CD8-positive, alpha-beta memory T cell (primary cell): ENCODE measurements around the gene MEN1. TPM values are rescaled to one million over a fixed set of nuclear protein-coding genes. Genes with fewer than 3 reads are reported as not detected.

Experiments
- CTCF ChIA-PET: fragments of 350-600 bp; sonication (Branson Sonifier 250); formaldehyde crosslinking; loops from one replicate; lab custom pipeline; 2021; ENCODE audit warnings: antibody characterized with exemption; lab: Charles Lee
- POLR2A ChIA-PET: fragments of 350-600 bp; sonication (Branson Sonifier 250); formaldehyde crosslinking; loops from one replicate; lab custom pipeline; 2021; ENCODE audit warnings: antibody characterized with exemption; lab: Charles Lee
- DNase-seq, 5 donors: peaks; one replicate each; pipeline versions ENCODE4 v3.0.0 to v3.0.0-alpha.2; 2020 to 2022; ENCODE audit warnings: mixed read lengths in 1 of 5
- H3K27ac ChIP-seq: one replicate; pipeline ENCODE4 v1.7.0; 2013; ENCODE audit warnings: low read depth, mild to moderate bottlenecking, low read length, moderate library complexity
- H3K27me3 ChIP-seq: 2 replicates; pipeline ENCODE4 v1.7.0; 2013; ENCODE audit warnings: low read length, mild to moderate bottlenecking; ENCODE audit not compliant: insufficient read depth, poor library complexity, severe bottlenecking
- H3K36me3 ChIP-seq: 2 replicates; pipeline ENCODE4 v1.7.0; 2013; ENCODE audit warnings: mild to moderate bottlenecking, low read length, moderate library complexity; ENCODE audit not compliant: insufficient read depth
- H3K4me1 ChIP-seq: 2 replicates; pipeline ENCODE4 v1.7.0; 2013; ENCODE audit warnings: mild to moderate bottlenecking, low read length, moderate library complexity; ENCODE audit not compliant: insufficient read depth
- H3K4me3 ChIP-seq: 2 replicates; pipeline ENCODE4 v1.7.0; 2013; ENCODE audit warnings: mild to moderate bottlenecking, low read length
- H3K9me3 ChIP-seq: 2 replicates; pipeline ENCODE4 v1.7.0; 2013; ENCODE audit warnings: mild to moderate bottlenecking, low read length
- H3K27ac Mint-ChIP-seq, 8 donors: one replicate each; pipeline ENCODE4 v1.8.0; 2020 to 2021; ENCODE audit warnings: mixed read lengths in 8 of 8, mild to moderate bottlenecking in 6 of 8, inconsistent platforms in 3 of 8, moderate library complexity in 3 of 8
- H3K27me3 Mint-ChIP-seq, 2 donors: one replicate each; pipeline ENCODE4 v1.8.0; 2020 to 2021; ENCODE audit warnings: mixed read lengths in 2 of 2, mild to moderate bottlenecking in 1 of 2, moderate library complexity in 1 of 2
- H3K36me3 Mint-ChIP-seq, 3 donors: one replicate each; pipeline ENCODE4 v1.8.0; 2020 to 2021; ENCODE audit warnings: mixed read lengths in 3 of 3, inconsistent platforms in 1 of 3, mild to moderate bottlenecking in 1 of 3
- H3K4me1 Mint-ChIP-seq, 3 donors: one replicate each; pipeline ENCODE4 v1.8.0; 2020 to 2021; ENCODE audit warnings: mixed read lengths in 3 of 3, inconsistent platforms in 1 of 3, mild to moderate bottlenecking in 1 of 3
- H3K4me3 Mint-ChIP-seq, 7 donors: one replicate each; pipeline ENCODE4 v1.8.0; 2020 to 2021; ENCODE audit warnings: mixed read lengths in 7 of 7, mild to moderate bottlenecking in 6 of 7, moderate library complexity in 4 of 7, inconsistent platforms in 2 of 7
- H3K9me3 Mint-ChIP-seq, 5 donors: one replicate each; pipeline ENCODE4 v1.8.0; 2020 to 2022; ENCODE audit warnings: mixed read lengths in 5 of 5, mild to moderate bottlenecking in 3 of 5, moderate library complexity in 2 of 5, inconsistent platforms in 1 of 5
- polyA plus RNA-seq: library from polyadenylated mRNA; unstranded; fragments of 300-500 nt; fragmentation: Illumina TruSeq; gene quantifications from one replicate; pipeline ENCODE4 v1.2.3, GENCODE V29; 2021
- total RNA-seq, 2 experiments: library from RNA; stranded (reverse); gene quantifications; one replicate each; pipeline ENCODE4 v1.2.3, GENCODE V29; 2021

MEN1 gene
- total and polyA plus RNA-seq, 3 experiments from 2014 or later = 45.0 to 47.7 (median 45.8) TPM

DNA sequence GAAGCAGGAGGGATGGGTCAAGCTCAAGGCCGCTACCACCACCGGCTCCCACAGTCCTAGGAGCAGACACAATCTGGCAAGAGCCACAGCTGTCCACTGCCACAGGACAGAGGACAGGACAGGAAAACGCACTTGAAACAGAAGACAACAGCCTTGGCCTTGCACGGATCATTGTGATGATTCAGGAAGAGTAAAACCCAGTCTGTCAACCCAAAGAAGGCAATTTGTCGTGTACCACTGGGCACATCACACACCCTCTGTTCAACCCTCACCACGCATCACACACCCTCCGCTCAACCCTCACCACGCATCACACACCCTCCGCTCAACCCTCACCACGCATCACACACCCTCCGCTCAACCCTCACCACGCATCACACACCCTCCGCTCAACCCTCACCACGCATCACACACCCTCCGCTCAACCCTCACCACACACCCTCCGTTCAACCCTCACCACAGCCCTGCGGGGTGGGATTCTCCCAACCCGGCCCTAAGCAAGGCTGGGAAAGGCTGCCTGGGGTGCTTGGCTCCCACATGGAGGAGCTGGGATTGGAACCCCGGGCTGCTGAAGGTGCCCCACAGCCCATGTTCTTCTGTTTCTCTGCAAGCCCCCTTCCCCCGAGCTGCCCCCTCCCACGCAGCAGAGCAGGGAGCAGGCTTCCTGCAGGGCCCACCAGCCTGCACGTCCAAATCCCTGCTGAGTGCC, 45.4 kb upstream of the MEN1 start:
- H3K4me1 ChIP-seq = peaks cover 100% of the 10 kb centered on the region
- peaks cover 85 to 94% (median 91%) of the 10 kb centered on the region in 3 donors for H3K4me1 Mint-ChIP-seq
- peak overlapping the region; percentile 88 to 100 (median 93) for H3K27ac Mint-ChIP-seq
- peaks cover 3 to 76% (median 15%) of the 10 kb centered on the region in 3 donors for H3K36me3 Mint-ChIP-seq
- peaks cover 15% of the 10 kb centered on the region for H3K36me3 ChIP-seq
- no peak overlapping the region for H3K4me3 ChIP-seq
- H3K9me3 ChIP-seq = no peaks in the 10 kb centered on the region
- peak overlapping the region; percentile 28 for H3K27ac ChIP-seq
- DNase-seq = no peak
- no peaks in the 10 kb centered on the region for H3K9me3 Mint-ChIP-seq
- ChIA-PET POLR2A (interaction anchor here (14.6 to 24.3 kb wide), 2 partner anchors 10 to 23 kb away, joined by 213 to 569 read pairs; partner anchors contain the start of gene EHD1), CTCF (interaction anchor here (0.8 to 32.1 kb wide), 4 partner anchors 6 to 30 kb away, joined by 3 to 1256 read pairs (median 318); partner anchors contain the start of genes CDC42BPG and EHD1)
- no peaks in the 10 kb centered on the region for H3K27me3 ChIP-seq
- peaks cover 0 to 1% of the 10 kb centered on the region in 2 donors for H3K27me3 Mint-ChIP-seq
- H3K4me3 Mint-ChIP-seq = peak overlapping the region; percentile 65 to 86 (median 76)

GRCh38 chr11:64854534-64855502, 44.5 kb upstream of the MEN1 start:
- peaks cover 82 to 94% (median 92%) of the 10 kb centered on the region in 3 donors for H3K4me1 Mint-ChIP-seq
- H3K9me3 ChIP-seq = no peaks in the 10 kb centered on the region
- no peaks in the 10 kb centered on the region for H3K27me3 ChIP-seq
- no peak overlapping the region for H3K4me3 ChIP-seq
- POLR2A ChIA-PET = interaction anchor here (2.4 to 24.3 kb wide), 3 partner anchors 11 to 33 kb away, joined by 8 to 569 read pairs (median 213); partner anchors contain the start of gene EHD1
- peaks cover 3 to 71% (median 12%) of the 10 kb centered on the region in 3 donors for H3K36me3 Mint-ChIP-seq
- peaks cover 15% of the 10 kb centered on the region for H3K36me3 ChIP-seq
- peak overlapping the region; percentile 28 for H3K27ac ChIP-seq
- no peaks in the 10 kb centered on the region for H3K27me3 Mint-ChIP-seq
- no peaks in the 10 kb centered on the region for H3K9me3 Mint-ChIP-seq
- H3K4me3 Mint-ChIP-seq = peak overlapping the region; percentile 65 to 86 (median 76)
- peak overlapping the region; percentile 88 to 100 (median 93) for H3K27ac Mint-ChIP-seq
- DNase-seq = peak in 2 of 5 donors; percentile 63 to 69
- peaks cover 93% of the 10 kb centered on the region for H3K4me1 ChIP-seq
- CTCF ChIA-PET = interaction anchor here (0.8 to 32.1 kb wide), 3 partner anchors 8 to 31 kb away, joined by 3 to 1256 read pairs (median 318); partner anchors contain the start of gene EHD1

- no peaks in the 10 kb centered on the region for H3K27me3 ChIP-seq
- H3K9me3 ChIP-seq = no peaks in the 10 kb centered on the region
- no peak overlapping the region for H3K27ac ChIP-seq
- Mint-ChIP-seq H3K36me3 (peaks cover 3 to 65% (median 9%) of the 10 kb centered on the region in 3 donors), H3K4me1 (peaks cover 82 to 94% (median 92%) of the 10 kb centered on the region in 3 donors), H3K9me3 (no peaks in the 10 kb centered on the region), H3K27ac (peak overlapping the region; percentile 33 to 100 (median 94)), H3K27me3 (no peaks in the 10 kb centered on the region), H3K4me3 (peak overlapping the region in 6 of 7 donors; percentile 27 to 85 (median 52))
- H3K36me3 ChIP-seq = peaks cover 15% of the 10 kb centered on the region
- ChIA-PET CTCF (interaction anchor here (1.0 to 32.1 kb wide), 3 partner anchors 9 to 32 kb away, joined by 3 to 1256 read pairs (median 318); partner anchors contain the start of genes CDC42BPG and EHD1), POLR2A (interaction anchor here (2.4 to 24.3 kb wide), 3 partner anchors 12 to 34 kb away, joined by 8 to 569 read pairs (median 213); partner anchors contain the start of gene EHD1)
- H3K4me3 ChIP-seq = no peak overlapping the region
- peaks cover 93% of the 10 kb centered on the region for H3K4me1 ChIP-seq
- no peak for DNase-seq
Observed at GRCh38 chr11:64854157-64854533, 43.8 kb upstream of the MEN1 start.

GRCh38 chr11:64853709-64854108, 43.4 kb upstream of the MEN1 start:
- Histone ChIP-seq H3K36me3 (peaks cover 15% of the 10 kb centered on the region), H3K4me1 (peaks cover 93% of the 10 kb centered on the region), H3K27ac (peak overlapping the region; percentile 24), H3K27me3 (no peaks in the 10 kb centered on the region), H3K9me3 (no peaks in the 10 kb centered on the region), H3K4me3 (peak overlapping the region; percentile 37)
- Mint-ChIP-seq H3K9me3 (no peaks in the 10 kb centered on the region), H3K4me1 (peaks cover 81 to 94% (median 92%) of the 10 kb centered on the region in 3 donors), H3K4me3 (peak overlapping the region; percentile 27 to 85 (median 69)), H3K27me3 (no peaks in the 10 kb centered on the region), H3K27ac (peak overlapping the region; percentile 84 to 100 (median 95)), H3K36me3 (peaks cover 3 to 60% (median 9%) of the 10 kb centered on the region in 3 donors)
- CTCF ChIA-PET = interaction anchor here (1.0 to 32.1 kb wide), 3 partner anchors 9 to 33 kb away, joined by 3 to 1256 read pairs (median 318); partner anchors contain the start of genes CDC42BPG and EHD1
- POLR2A ChIA-PET = interaction anchor here (0.7 to 24.3 kb wide), 5 partner anchors 9 to 75 kb away, joined by 3 to 569 read pairs (median 8); partner anchors contain the start of genes CDC42BPG and EHD1
- peak in 3 of 5 donors; percentile 45 to 67 (median 63) for DNase-seq

DNA sequence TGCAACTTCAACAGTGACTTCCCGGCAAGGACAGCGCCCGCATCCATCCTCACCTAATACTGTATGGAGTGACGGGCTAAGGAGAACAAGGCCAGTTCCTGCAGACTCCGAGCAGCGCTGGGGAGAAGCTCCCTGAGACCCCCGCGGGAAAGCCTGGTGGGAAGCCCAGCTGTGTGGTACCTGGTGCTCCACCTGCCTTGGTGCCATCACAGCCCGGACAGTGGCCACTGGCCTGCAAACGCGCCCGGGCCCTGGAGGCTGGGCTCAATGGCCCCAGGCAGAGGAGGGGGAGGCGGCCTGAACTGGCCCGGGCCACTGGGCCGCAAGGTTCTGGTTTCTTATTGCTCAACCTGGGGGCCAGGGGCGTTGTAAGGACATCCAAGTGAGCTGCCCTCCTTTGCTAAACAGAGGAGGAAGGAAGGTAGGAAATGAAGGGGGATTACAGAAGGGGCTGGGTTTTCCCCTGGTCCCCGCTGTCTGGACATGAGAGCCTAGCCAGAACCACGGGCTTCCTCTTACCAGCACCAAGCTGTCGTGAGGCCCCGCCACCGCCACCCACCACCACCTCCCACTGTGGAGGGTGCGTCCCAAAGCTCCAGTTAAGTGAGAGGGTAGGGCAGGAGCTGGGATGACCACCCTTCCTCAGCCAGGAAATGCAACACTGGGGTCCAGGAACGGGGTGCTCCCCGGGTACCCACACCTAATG, 42.6 kb upstream of the MEN1 start:
- ChIA-PET POLR2A (interaction anchor here (0.6 to 24.3 kb wide), 6 partner anchors 9 to 87 kb away, joined by 3 to 569 read pairs (median 6); partner anchors contain the start of genes CDC42BPG and EHD1), CTCF (interaction anchor here (0.7 to 32.1 kb wide), 3 partner anchors 8 to 33 kb away, joined by 3 to 1256 read pairs (median 318); partner anchors contain the start of genes CDC42BPG and EHD1)
- Histone ChIP-seq H3K36me3 (peaks cover 15% of the 10 kb centered on the region), H3K4me1 (peaks cover 93% of the 10 kb centered on the region), H3K9me3 (no peaks in the 10 kb centered on the region), H3K27me3 (no peaks in the 10 kb centered on the region), H3K27ac (peak overlapping the region; percentile 35), H3K4me3 (peak overlapping the region; percentile 37)
- H3K4me1 Mint-ChIP-seq = peaks cover 83 to 96% (median 94%) of the 10 kb centered on the region in 3 donors
- H3K36me3 Mint-ChIP-seq = peaks cover 3 to 56% (median 9%) of the 10 kb centered on the region in 3 donors
- peak overlapping the region; percentile 91 to 100 (median 95) for H3K27ac Mint-ChIP-seq
- H3K4me3 Mint-ChIP-seq = peak overlapping the region; percentile 24 to 85 (median 69)
- no peaks in the 10 kb centered on the region for H3K9me3 Mint-ChIP-seq
- peak in 2 of 5 donors; percentile 29 to 49 for DNase-seq
- no peaks in the 10 kb centered on the region for H3K27me3 Mint-ChIP-seq

DNA sequence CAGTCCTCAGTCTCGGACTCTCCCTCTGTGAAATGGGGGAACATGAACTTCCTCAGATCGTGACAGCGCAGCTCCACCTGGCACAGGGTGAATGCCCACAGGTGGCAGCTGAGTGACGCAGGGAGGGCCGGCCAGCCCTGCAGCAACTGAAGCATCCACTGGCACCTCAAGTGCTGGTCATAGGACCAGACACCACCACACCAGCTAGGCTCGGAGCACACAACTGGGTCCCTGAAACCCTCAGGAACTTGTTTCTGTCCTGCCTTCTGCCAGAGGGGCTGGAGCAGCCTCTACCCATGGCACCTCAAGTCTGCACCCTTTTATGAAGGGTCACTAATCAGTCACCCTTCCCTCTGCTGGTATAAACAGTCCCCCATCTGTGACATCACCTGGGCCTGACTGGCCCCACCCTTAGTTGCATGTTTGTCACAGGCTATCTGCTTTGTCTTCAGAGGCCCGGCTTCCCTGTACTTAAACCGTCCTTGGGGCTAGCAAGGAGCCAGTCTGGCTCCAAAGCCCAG, 41.5 kb upstream of the MEN1 start:
- Histone ChIP-seq H3K36me3 (peaks cover 11% of the 10 kb centered on the region), H3K9me3 (no peaks in the 10 kb centered on the region), H3K27ac (peak overlapping the region; percentile 35), H3K4me1 (peaks cover 93% of the 10 kb centered on the region), H3K27me3 (no peaks in the 10 kb centered on the region), H3K4me3 (peak overlapping the region; percentile 34)
- Mint-ChIP-seq H3K27me3 (no peaks in the 10 kb centered on the region), H3K4me3 (peak overlapping the region; percentile 50 to 84 (median 68)), H3K27ac (peak overlapping the region; percentile 91 to 100 (median 95)), H3K36me3 (peaks cover 3 to 51% (median 9%) of the 10 kb centered on the region in 3 donors), H3K4me1 (peaks cover 84 to 97% (median 96%) of the 10 kb centered on the region in 3 donors), H3K9me3 (no peaks in the 10 kb centered on the region)
- DNase-seq = peak in 2 of 5 donors; percentile 29
- CTCF ChIA-PET = interaction anchor here (15.6 to 32.1 kb wide), 2 partner anchors 12 to 34 kb away, joined by 318 to 1256 read pairs; partner anchors contain the start of gene EHD1
- POLR2A ChIA-PET = interaction anchor here (0.8 to 24.3 kb wide), 4 partner anchors 14 to 266 kb away, joined by 3 to 569 read pairs (median 108); partner anchors contain the start of genes EHD1, SF1 and ZNHIT2
